ENCODE measurements around the gene GORASP1. TPM values are rescaled to one million over a fixed set of nuclear protein-coding genes. Genes with fewer than 3 reads are reported as not detected.
"Not testable (repeated sequence)": the region's sequence is repeated elsewhere in the genome, so short reads cannot be mapped to it uniquely, and the experiment has no call there.

Gene GORASP1
- total RNA-seq, 3 donors from 2014 or later: 93.5 to 122 (median 94.7) TPM

GRCh38 chr3:39065197-39065596, 42.2 kb downstream of the GORASP1 start:
- H3K36me3 ChIP-seq (ENCODE audit: low read depth): no peaks in the 10 kb centered on the region
- ATAC-seq (peak; percentile 84), DNase-seq (peak in 1 of 3 donors; percentile 43)
- H3K4me3 ChIP-seq: no peak overlapping the region
- no peaks in the 10 kb centered on the region for H3K9me3 ChIP-seq
- TF ChIP-seq CTCF (IDR thresholded peaks at IDR 0.05): no peak
- intact Hi-C loops (cut with DNase I, micrococcal nuclease): no loop called here
- H3K4me1 ChIP-seq (ENCODE audit: low read depth): peaks cover 6% of the 10 kb centered on the region

- no peak for TF ChIP-seq CTCF (IDR thresholded peaks at IDR 0.05)
- intact Hi-C loops (cut with DNase I, micrococcal nuclease): no loop called here
- no peaks in the 10 kb centered on the region for H3K9me3 ChIP-seq
- peaks cover 6% of the 10 kb centered on the region for H3K4me1 ChIP-seq (ENCODE audit: low read depth)
- H3K4me3 ChIP-seq: no peak overlapping the region
- no peak for ATAC-seq
- DNase-seq: no peak
- H3K36me3 ChIP-seq (ENCODE audit: low read depth): no peaks in the 10 kb centered on the region
Measured at GRCh38 chr3:39064646-39065045, 42.8 kb downstream of the GORASP1 start.

DNA sequence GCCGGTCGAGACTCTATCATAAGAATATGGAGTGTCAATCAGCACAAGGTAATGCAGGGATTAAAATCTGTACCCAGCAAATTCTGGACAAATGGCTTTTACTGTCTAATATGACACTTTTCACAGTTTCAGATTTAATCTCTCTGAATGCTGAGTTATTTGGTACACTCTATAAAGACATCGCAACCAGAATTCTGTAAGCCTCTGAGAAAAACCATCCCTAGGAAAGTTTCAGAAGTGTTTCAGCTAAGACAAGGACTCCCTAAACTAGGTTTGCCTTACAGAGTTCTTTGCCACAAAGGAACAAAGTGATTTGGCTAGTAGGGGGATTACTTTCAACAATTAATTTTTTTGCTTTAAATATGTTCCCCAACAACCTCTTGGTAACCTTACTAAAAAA, 44.3 kb downstream of the GORASP1 start:
- intact Hi-C loops (cut with DNase I, micrococcal nuclease): no loop called here
- H3K4me3 ChIP-seq: no peak overlapping the region
- no peak for ATAC-seq

DNA sequence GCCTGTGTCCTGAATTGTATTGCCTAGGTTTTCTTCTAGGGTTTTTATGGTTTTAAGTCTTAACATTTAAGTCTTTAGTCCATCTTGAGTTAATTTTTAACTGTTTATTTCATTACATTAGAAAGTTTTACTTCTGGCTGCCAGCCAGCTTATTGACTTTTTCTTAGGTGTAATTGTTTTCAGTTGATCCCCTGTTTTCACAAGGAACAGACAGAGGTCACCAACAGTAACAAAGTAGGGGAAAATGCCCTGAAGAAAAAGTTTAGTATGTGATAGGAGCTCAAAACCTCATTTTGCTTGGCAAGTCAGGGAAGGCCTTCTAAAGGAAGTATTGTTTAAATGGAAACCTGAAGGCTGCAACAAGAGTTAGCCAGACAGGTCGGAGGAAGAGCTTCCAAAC, 45.2 kb downstream of the GORASP1 start:
- H3K9me3 ChIP-seq: no peaks in the 10 kb centered on the region
- H3K4me1 ChIP-seq (ENCODE audit: low read depth): peaks cover 6% of the 10 kb centered on the region
- TF ChIP-seq CTCF (IDR thresholded peaks at IDR 0.05): no peak
- DNase-seq (peak in 1 of 3 donors; percentile 71), ATAC-seq (peak; percentile 58)
- H3K36me3 ChIP-seq (ENCODE audit: low read depth): no peaks in the 10 kb centered on the region
- intact Hi-C loops (cut with DNase I, micrococcal nuclease): no loop called here
- no peak overlapping the region for H3K4me3 ChIP-seq

More for the DNA sequence above, 44.3 kb downstream of the GORASP1 start:
- DNase-seq: no peak
- H3K4me1 ChIP-seq (ENCODE audit: low read depth): peaks cover 6% of the 10 kb centered on the region
- no peak for TF ChIP-seq CTCF (IDR thresholded peaks at IDR 0.05)
- H3K36me3 ChIP-seq (ENCODE audit: low read depth): no peaks in the 10 kb centered on the region
- H3K9me3 ChIP-seq: no peaks in the 10 kb centered on the region

DNA sequence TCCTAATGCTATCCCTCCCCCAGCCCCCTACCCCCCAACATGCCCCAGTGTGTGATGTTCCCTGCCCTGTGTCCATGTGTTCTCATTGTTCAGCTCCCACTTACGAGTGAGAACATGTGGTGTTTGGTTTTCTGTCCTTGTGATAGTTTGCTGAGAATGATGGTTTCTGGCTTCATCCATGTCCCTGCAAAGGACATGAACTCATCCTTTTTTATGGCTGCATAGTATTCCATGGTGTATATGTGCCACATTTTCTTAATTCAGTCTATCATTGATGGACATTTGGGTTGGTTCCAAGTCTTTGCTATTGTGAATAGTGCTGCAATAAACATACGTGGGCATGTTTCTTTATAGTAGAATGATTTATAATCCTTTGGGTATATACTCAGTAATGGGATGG, 46.2 kb downstream of the GORASP1 start:
- H3K4me3 ChIP-seq; H3K9me3 ChIP-seq; H3K4me1 ChIP-seq (ENCODE audit: low read depth); intact Hi-C loops (cut with DNase I, micrococcal nuclease); ATAC-seq; DNase-seq; H3K36me3 ChIP-seq (ENCODE audit: low read depth): not testable (repeated sequence)

- DNase-seq: no peak
- H3K36me3 ChIP-seq (ENCODE audit: low read depth): no peaks in the 10 kb centered on the region
- H3K4me1 ChIP-seq (ENCODE audit: low read depth): peaks cover 15% of the 10 kb centered on the region
- no peak for ATAC-seq
- H3K4me3 ChIP-seq: no peak overlapping the region
- no peaks in the 10 kb centered on the region for H3K9me3 ChIP-seq
- no peak for TF ChIP-seq CTCF (IDR thresholded peaks at IDR 0.05)
- intact Hi-C loops (cut with DNase I, micrococcal nuclease): no loop called here
Measured at GRCh38 chr3:39056151-39056550, 51.3 kb downstream of the GORASP1 start.

All from mucosa of descending colon (tissue), 3 donors.